COLO668 (cell line): Measurements from ENCODE around the gene FSTL5.

Source experiments
- DNase-seq: peaks from one replicate; lab custom pipeline; 2025; ENCODE audit not compliant: unreplicated experiment; lab: John Stamatoyannopoulos, UW

Gene FSTL5

GRCh38 chr4:161345741-161346140, 818.1 kb downstream of the FSTL5 start:
- no peak for DNase-seq

DNA sequence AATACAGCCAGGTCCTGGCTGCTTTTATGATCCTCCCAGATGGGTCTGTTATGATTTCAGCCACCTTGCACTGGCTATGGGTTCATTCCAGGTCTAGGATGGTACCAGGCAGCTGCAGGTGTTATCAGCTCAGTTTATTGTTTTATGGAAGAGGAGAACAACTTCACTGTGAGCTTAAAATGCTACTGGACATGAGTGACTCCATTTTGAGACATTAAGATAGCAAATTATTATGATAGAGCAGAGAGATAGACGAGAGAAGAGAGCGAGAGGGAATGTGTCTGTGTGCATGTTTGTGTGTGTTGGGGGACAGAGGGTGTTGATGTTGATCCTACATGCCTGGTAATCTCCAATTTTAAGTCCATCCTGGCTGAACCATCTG, 820.2 kb downstream of the FSTL5 start:
- DNase-seq = no peak

DNA sequence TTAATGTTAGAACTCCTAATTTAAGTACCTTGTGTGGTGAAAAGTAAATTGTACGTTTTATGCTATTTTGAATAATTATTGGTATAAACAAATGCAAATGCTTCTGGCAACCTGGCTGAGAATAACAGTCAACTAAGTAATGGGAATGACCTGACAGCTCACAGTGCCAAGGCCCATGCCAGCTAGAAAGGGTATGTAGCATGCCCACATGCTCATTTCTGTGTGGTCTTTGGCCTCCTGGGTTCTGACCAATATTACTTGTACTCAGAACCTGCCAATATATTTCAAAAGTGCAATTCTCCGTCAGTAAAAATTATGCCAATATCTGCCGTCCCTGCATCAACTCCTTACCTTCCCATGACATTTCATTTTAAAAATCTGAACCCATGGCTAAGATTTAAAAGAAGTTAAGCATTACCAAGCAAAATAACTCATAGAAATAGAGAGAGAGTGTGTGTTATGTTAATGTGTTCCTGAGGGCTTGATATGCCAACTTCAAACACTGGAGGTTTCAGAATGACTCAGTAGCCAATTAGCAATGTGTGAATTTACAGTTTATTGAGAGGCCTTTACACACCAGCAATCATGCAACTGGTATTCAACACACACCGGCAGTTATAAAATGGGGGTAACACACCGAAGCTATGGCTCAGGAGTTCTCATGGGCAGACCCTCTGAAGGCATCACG, 820.8 kb downstream of the FSTL5 start:
- no peak for DNase-seq

DNA sequence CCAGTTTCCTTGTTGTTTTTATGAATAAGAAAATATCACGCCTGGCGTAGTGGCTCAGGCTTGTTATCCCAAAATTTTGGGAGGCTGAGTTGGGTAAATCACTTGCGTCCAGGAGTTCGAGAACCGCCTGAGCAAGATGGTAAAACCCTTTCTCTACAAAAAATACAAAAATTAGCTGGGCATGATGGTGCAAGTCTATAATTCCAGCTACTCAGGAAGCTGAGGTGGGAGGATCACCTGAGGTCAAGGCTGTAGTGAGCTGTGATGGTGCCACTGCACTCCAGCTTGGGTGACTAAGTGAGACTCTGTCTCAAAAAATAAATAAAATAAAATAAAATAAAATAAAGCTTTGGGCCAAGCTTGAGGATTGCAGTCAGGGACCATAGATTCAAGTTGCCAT, 827.2 kb downstream of the FSTL5 start:
- no peak for DNase-seq

DNA sequence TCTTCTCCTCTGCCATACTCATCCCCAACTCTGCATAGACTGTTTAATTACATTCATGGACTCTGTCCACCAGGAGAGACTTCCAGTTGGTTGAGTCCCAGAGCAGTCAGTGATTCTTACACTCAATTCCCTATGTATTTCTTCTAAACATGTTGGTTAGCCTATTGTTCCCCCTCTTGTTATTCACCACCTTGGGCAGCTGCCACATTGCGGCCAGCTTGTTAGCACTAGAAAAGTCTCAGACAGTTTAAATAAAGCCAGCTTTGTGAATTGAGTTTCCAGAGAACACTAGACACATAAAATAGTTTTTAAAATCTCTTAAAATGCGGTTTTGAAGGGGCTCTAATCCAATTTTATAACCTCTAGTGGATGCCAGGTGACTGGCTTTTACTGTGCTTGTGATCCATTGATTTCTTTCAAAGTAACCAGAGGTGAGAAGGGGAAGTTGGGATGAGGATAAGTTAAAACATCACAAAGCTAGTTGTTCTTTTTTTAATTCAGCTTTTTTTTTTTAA, 827.7 kb downstream of the FSTL5 start:
- no peak for DNase-seq
